T-cell (primary cell): ENCODE results near the gene PID1. TPM values are rescaled to one million over a fixed set of nuclear protein-coding genes. Genes with fewer than 3 reads are reported as not detected.

Source experiments
- ATAC-seq, 4 experiments: fragments of 200-7000 bp in 3 of 4; fragments of 150-1000 bp in 1 of 4; cut with Tn5 transposase; replicated peaks in 1 of 4; 1 replicate in 3 of 4; 2 replicates in 1 of 4; pipeline ENCODE4 v1.10.0; 2021; ENCODE audit warnings: moderate library complexity in 3 of 4, mild to moderate bottlenecking in 2 of 4, moderate number of reproducible peaks in 1 of 4
- CTCF ChIA-PET, 2 donors: fragments of 300-600 bp; sonication (Branson Sonifier 250); formaldehyde crosslinking; loops; one replicate each; lab custom pipeline; 2022; ENCODE audit warnings: antibody characterized with exemption in 2 of 2; lab: Charles Lee
- POLR2A ChIA-PET, 2 donors: fragments of 300-600 bp; sonication (Branson Sonifier 250); formaldehyde crosslinking; loops; one replicate each; lab custom pipeline; 2022; ENCODE audit warnings: antibody characterized with exemption in 2 of 2; lab: Charles Lee
- DNase-seq, 35 experiments: peaks; one replicate each; pipeline versions ENCODE4 v3.0.0 to v3.0.0-alpha.2; 2013 to 2023
- H3K27ac ChIP-seq: one replicate; pipeline ENCODE4 v1.5.1; 2013; ENCODE audit warnings: low read length
- H3K27me3 ChIP-seq, 2 experiments: replicated peaks in 1 of 2; 1 replicate in 1 of 2; 2 replicates in 1 of 2; pipeline versions ENCODE4 v1.6.1 to v1.7.0; 2013; ENCODE audit warnings: low read length in 1 of 2, mixed read lengths in 1 of 2; ENCODE audit not compliant: control insufficient read depth in 2 of 2, insufficient read depth in 2 of 2; ENCODE audit errors: extremely low read depth in 1 of 2
- H3K36me3 ChIP-seq, 2 donors: 1 replicate in 1 of 2; 2 replicates in 1 of 2; pipeline versions ENCODE4 v1.6.1 to v1.7.0; 2013; ENCODE audit warnings: low read length in 1 of 2; ENCODE audit not compliant: control insufficient read depth in 2 of 2, insufficient read depth in 1 of 2; ENCODE audit errors: extremely low read depth in 1 of 2
- H3K4me1 ChIP-seq, 2 experiments: 1 replicate in 1 of 2; 2 replicates in 1 of 2; pipeline versions ENCODE4 v1.6.1 to v1.7.0; 2013; ENCODE audit warnings: low read length in 2 of 2, mixed read lengths in 1 of 2; ENCODE audit not compliant: insufficient read depth in 2 of 2, control insufficient read depth in 1 of 2; ENCODE audit errors: extremely low read depth in 1 of 2
- H3K4me3 ChIP-seq, 2 donors: 1 replicate in 1 of 2; 2 replicates in 1 of 2; pipeline versions ENCODE4 v1.5.1 to v1.7.0; 2013; ENCODE audit warnings: mild to moderate bottlenecking in 2 of 2, low read length in 1 of 2, moderate library complexity in 1 of 2; ENCODE audit not compliant: control insufficient read depth in 1 of 2; ENCODE audit errors: extremely low read depth in 1 of 2
- H3K9me3 ChIP-seq: 2 replicates; pipeline ENCODE4 v1.7.0; 2013
- H3K27ac Mint-ChIP-seq, 2 donors: one replicate each; pipeline ENCODE4 v1.8.0; 2020 to 2021; ENCODE audit warnings: mild to moderate bottlenecking in 2 of 2, mixed read lengths in 2 of 2
- H3K27me3 Mint-ChIP-seq, 2 donors: one replicate each; pipeline ENCODE4 v1.8.0; 2021 to 2022; ENCODE audit warnings: mixed read lengths in 2 of 2
- H3K36me3 Mint-ChIP-seq: one replicate; pipeline ENCODE4 v1.8.0; 2021; ENCODE audit warnings: mixed read lengths
- H3K4me1 Mint-ChIP-seq, 3 donors: one replicate each; pipeline ENCODE4 v1.8.0; 2020 to 2022; ENCODE audit warnings: mixed read lengths in 3 of 3, mild to moderate bottlenecking in 1 of 3
- H3K4me3 Mint-ChIP-seq, 3 donors: one replicate each; pipeline ENCODE4 v1.8.0; 2020 to 2022; ENCODE audit warnings: mild to moderate bottlenecking in 3 of 3, mixed read lengths in 3 of 3, moderate library complexity in 3 of 3
- H3K9me3 Mint-ChIP-seq, 3 donors: one replicate each; pipeline ENCODE4 v1.8.0; 2020 to 2022; ENCODE audit warnings: mixed read lengths in 3 of 3
- WGBS: methylation state at CpG from one replicate; pipeline ENCODE4 v1.1.5; 2013; ENCODE audit warnings: missing lambda C conversion rate; ENCODE audit not compliant: insufficient coverage; 5-methylcytosine and 5-hydroxymethylcytosine counted together
- total RNA-seq, 35 experiments: library from RNA in 6 of 35; stranded (reverse) in 6 of 35; fragments of 120-200 nt in 1 of 35; gene quantifications; one replicate each; pipeline versions ENCODE4 v1.2.1 to v1.2.4 and lab custom pipeline; 2013 to 2026

The PID1 gene
- total RNA-seq, 5 donors from 2014 or later (not counting 1 experiment from before 2014, with no cell fraction given): 0.20 to 0.36 (median 0.25) TPM; not detected in 2

DNA sequence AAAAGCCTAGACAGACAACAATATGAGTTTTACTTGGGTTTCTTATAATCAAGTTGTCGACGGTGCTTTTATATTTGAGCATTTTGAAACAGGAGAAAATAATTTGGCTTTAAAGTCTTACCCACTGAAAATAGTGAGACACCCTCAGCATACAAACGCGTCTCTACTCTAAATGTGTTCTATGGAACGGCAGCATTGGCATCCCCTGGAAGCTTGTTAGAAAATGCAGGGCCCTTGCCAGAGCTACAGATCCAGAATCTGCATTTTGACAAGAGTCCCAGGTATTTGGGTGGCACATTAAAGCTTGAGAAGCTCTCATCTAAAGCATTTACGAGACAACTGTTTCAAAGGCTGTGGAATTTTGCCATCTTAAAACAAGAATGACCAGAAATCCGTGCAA lies 163.5 kb downstream of the PID1 start:
- no peak overlapping the region for H3K4me3 ChIP-seq
- H3K9me3 ChIP-seq: no peaks in the 10 kb centered on the region
- Mint-ChIP-seq H3K4me1 (no peaks in the 10 kb centered on the region), H3K36me3 (no peaks in the 10 kb centered on the region), H3K9me3 (peaks cover 5 to 9% (median 6%) of the 10 kb centered on the region in 3 donors), H3K4me3 (no peak overlapping the region), H3K27me3 (no peaks in the 10 kb centered on the region), H3K27ac (no peak overlapping the region)
- H3K4me1 ChIP-seq: no peaks in the 10 kb centered on the region
- ATAC-seq: no peak
- POLR2A ChIA-PET: no interaction called here
- no peak for DNase-seq
- no peaks in the 10 kb centered on the region for H3K36me3 ChIP-seq
- no peak overlapping the region for H3K27ac ChIP-seq
- CTCF ChIA-PET: no interaction called here
- H3K27me3 ChIP-seq: no peaks in the 10 kb centered on the region
- WGBS: 93% methylated on average over 3 of the region's 7 CpGs

DNA sequence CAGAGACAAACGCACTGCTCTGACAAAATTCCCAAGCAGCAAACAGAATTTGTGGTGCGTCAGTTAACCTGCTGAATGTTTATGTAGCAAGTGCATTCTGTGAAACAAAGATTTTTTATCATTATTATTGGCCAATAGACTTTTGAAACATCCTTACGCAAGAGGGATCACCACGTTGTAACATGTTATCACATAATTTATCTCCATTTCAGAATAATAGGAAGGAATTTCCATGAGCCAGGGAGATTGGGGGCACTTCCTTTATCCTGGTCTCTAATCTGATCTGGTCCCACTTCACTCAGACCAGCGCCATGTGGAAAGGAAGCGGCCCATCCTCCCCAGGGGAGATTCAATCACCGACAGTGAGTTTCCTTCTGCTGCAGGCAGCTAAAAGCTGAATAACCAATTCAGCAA lies 166.1 kb downstream of the PID1 start:
- Histone ChIP-seq H3K9me3 (no peaks in the 10 kb centered on the region), H3K4me1 (no peaks in the 10 kb centered on the region), H3K36me3 (no peaks in the 10 kb centered on the region), H3K27ac (no peak overlapping the region), H3K27me3 (no peaks in the 10 kb centered on the region), H3K4me3 (no peak overlapping the region)
- no peak for ATAC-seq
- Mint-ChIP-seq H3K36me3 (no peaks in the 10 kb centered on the region), H3K9me3 (peaks cover 5 to 12% (median 6%) of the 10 kb centered on the region in 3 donors), H3K4me1 (no peaks in the 10 kb centered on the region), H3K27me3 (no peaks in the 10 kb centered on the region), H3K27ac (no peak overlapping the region), H3K4me3 (no peak overlapping the region)
- no CpG with 5 or more reads among the region's 7 CpGs for WGBS
- POLR2A ChIA-PET: no interaction called here
- CTCF ChIA-PET: no interaction called here
- DNase-seq: no peak

DNA sequence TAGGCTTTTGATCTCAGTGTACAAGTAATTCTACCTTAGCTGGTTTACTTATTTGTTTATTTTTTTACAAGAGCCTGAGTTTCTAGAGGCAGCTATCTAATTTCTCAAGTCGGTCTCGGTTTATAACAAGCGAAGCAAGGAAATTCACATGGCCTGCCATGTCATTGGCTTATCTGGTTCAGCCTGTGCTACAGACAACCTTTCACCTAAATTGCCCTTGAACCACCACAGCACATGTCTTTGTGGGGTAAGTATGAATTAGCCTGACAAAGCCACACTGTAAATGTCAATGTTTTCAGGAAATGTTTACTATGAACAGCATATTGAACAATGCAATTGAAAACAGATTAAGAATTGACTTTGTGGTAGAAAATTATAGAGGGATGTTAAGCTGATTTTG lies 167.1 kb downstream of the PID1 start:
- Mint-ChIP-seq H3K4me1 (no peaks in the 10 kb centered on the region), H3K27me3 (no peaks in the 10 kb centered on the region), H3K27ac (no peak overlapping the region), H3K4me3 (no peak overlapping the region), H3K36me3 (no peaks in the 10 kb centered on the region), H3K9me3 (peaks cover 2 to 8% (median 6%) of the 10 kb centered on the region in 3 donors)
- WGBS: no CpG with 5 or more reads among the region's 3 CpGs
- no peaks in the 10 kb centered on the region for H3K27me3 ChIP-seq
- no peak overlapping the region for H3K4me3 ChIP-seq
- no peak for DNase-seq
- ChIA-PET CTCF (no interaction called here), POLR2A (no interaction called here)
- H3K9me3 ChIP-seq: no peaks in the 10 kb centered on the region
- no peak for ATAC-seq
- no peaks in the 10 kb centered on the region for H3K36me3 ChIP-seq
- H3K4me1 ChIP-seq: no peaks in the 10 kb centered on the region
- H3K27ac ChIP-seq: no peak overlapping the region

DNA sequence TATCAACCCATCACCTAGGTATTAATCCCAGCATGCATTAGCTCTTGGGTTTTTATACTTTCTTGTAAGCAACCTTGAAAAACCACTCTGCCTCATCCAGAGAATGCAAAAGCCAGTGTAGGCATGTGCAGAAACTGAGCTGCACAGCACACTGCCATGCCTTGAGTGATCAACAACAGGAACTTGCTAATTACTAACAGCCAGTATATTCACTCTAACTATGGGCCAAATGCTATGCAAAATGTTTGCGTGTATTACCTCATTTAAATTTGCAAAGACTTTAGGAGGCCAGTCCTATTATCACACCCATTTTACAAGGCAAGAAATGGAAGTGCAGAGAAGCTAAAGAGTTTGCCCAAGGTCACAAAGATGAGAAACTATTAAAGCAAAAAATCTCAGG lies 169.8 kb downstream of the PID1 start:
- H3K9me3 Mint-ChIP-seq: peaks cover 0 to 6% (median 0%) of the 10 kb centered on the region in 3 donors
- Histone ChIP-seq H3K4me1 (no peaks in the 10 kb centered on the region), H3K27ac (no peak overlapping the region), H3K9me3 (no peaks in the 10 kb centered on the region), H3K27me3 (no peaks in the 10 kb centered on the region), H3K4me3 (no peak overlapping the region), H3K36me3 (no peaks in the 10 kb centered on the region)
- H3K4me3 Mint-ChIP-seq: no peak overlapping the region
- DNase-seq (no peak), ATAC-seq (no peak)
- H3K4me1 Mint-ChIP-seq: no peaks in the 10 kb centered on the region
- ChIA-PET CTCF (no interaction called here), POLR2A (no interaction called here)
- no peaks in the 10 kb centered on the region for H3K27me3 Mint-ChIP-seq
- H3K36me3 Mint-ChIP-seq: no peaks in the 10 kb centered on the region
- WGBS: no CpG with 5 or more reads among the region's 1 CpG
- H3K27ac Mint-ChIP-seq: no peak overlapping the region

DNA sequence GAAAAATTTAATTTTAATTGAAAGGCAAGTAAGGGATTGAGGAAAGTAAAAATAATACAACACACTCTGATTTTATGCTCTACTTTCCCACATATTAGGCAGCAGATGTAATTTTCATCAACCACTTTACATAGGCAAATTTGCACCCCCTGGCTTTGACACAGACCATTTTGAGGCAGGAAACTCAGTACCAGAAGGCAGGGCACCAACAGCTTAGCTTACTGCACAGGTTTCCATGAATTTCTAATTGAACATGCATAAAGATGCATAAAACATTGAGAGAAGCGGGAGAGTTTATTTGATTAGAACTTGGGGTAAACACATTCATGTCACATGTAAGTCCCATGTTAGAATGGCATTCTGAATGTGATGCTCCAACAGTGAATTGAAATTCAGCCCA lies 171.9 kb downstream of the PID1 start:
- H3K36me3 Mint-ChIP-seq: no peaks in the 10 kb centered on the region
- POLR2A ChIA-PET: no interaction called here
- no peaks in the 10 kb centered on the region for H3K27me3 Mint-ChIP-seq
- Histone ChIP-seq H3K36me3 (no peaks in the 10 kb centered on the region), H3K9me3 (no peaks in the 10 kb centered on the region), H3K27ac (no peak overlapping the region), H3K27me3 (no peaks in the 10 kb centered on the region), H3K4me3 (no peak overlapping the region), H3K4me1 (no peaks in the 10 kb centered on the region)
- no peaks in the 10 kb centered on the region for H3K4me1 Mint-ChIP-seq
- no peak for ATAC-seq
- H3K27ac Mint-ChIP-seq: no peak overlapping the region
- H3K4me3 Mint-ChIP-seq: no peak overlapping the region
- WGBS: 100% methylated on average over 1 of the region's 1 CpG
- H3K9me3 Mint-ChIP-seq: peaks cover 0 to 4% (median 0%) of the 10 kb centered on the region in 3 donors
- CTCF ChIA-PET: no interaction called here
- no peak for DNase-seq

DNA sequence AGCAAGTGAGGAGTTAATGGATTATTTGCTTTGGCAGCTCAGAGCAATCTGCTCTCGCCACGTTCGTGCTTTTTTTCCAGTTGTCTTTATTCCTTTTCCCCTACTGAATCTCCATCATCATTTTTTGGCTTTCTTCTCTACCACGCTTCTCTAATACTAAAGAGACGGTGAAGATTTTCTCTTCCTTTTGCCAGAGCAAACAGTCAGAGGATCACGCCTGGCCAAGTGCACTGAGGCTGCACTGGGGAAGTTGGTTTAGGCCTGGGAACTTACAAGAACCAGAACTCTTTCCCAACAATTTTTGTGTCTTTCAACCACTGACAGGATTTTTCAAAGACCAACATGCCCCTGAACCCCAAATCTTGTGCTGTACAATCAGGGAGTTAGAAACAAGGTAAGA lies 172.3 kb downstream of the PID1 start:
- no peak overlapping the region for H3K4me3 ChIP-seq
- DNase-seq (no peak), ATAC-seq (no peak)
- ChIA-PET CTCF (no interaction called here), POLR2A (no interaction called here)
- H3K36me3 ChIP-seq: no peaks in the 10 kb centered on the region
- Mint-ChIP-seq H3K4me3 (no peak overlapping the region), H3K27me3 (no peaks in the 10 kb centered on the region), H3K9me3 (peaks cover 0 to 7% (median 0%) of the 10 kb centered on the region in 3 donors), H3K36me3 (no peaks in the 10 kb centered on the region), H3K27ac (no peak overlapping the region), H3K4me1 (no peaks in the 10 kb centered on the region)
- H3K4me1 ChIP-seq: no peaks in the 10 kb centered on the region
- H3K27ac ChIP-seq: no peak overlapping the region
- H3K9me3 ChIP-seq: no peaks in the 10 kb centered on the region
- WGBS: no CpG with 5 or more reads among the region's 6 CpGs
- no peaks in the 10 kb centered on the region for H3K27me3 ChIP-seq

DNA sequence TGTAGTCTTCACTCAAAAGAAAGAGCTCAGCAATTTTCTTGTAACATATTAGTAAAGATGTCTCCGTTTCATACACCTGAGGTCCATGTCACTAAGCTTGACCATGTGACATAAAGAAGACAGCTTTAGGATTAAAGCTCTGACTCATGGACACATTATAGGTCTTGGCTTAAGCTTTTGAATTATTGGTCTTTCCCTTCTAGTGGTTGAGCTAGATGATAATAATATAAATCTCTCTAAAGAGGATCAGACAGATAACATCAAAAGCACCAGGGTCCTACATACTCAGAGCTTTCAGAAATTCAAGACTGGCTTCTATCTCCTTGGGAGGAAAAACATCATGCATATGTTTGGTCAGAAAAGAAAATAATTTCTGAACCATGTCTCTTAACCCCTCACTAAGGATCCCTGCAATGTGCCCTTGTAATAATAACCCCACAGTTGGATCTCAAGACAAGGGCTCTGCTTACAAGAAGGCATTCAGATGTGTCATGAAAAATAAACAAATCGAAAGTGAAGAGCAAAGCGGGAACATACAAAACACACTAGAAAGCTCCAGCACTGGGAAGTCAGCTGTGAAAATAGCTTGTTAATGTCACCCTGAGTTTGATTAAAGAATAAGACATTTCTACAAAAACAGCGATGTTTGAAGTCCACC lies 174.5 kb downstream of the PID1 start:
- Mint-ChIP-seq H3K27ac (no peak overlapping the region), H3K9me3 (peaks cover 5 to 12% (median 5%) of the 10 kb centered on the region in 3 donors), H3K36me3 (no peaks in the 10 kb centered on the region), H3K4me3 (no peak overlapping the region), H3K4me1 (no peaks in the 10 kb centered on the region), H3K27me3 (no peaks in the 10 kb centered on the region)
- Histone ChIP-seq H3K4me1 (no peaks in the 10 kb centered on the region), H3K4me3 (no peak overlapping the region), H3K27me3 (no peaks in the 10 kb centered on the region), H3K27ac (no peak overlapping the region), H3K36me3 (no peaks in the 10 kb centered on the region), H3K9me3 (no peaks in the 10 kb centered on the region)
- POLR2A ChIA-PET: no interaction called here
- ATAC-seq (no peak), DNase-seq (no peak)
- CTCF ChIA-PET: no interaction called here
- WGBS: no CpG with 5 or more reads among the region's 4 CpGs
